ENCODE measurements around the gene AR. TPM values are rescaled to one million over a fixed set of nuclear protein-coding genes. Genes with fewer than 3 reads are reported as not detected.

Gene AR
- total and polyA plus RNA-seq, 2 of the 8 experiments (the other 6 are each of a cell fraction or from before 2014, with no cell fraction given), result 7.1 to 10.7 TPM

GRCh38 chrX:67673741-67674274 lies 130.0 kb downstream of the AR start:
- H3K4ac ChIP-seq (replicated peaks; ENCODE audit: insufficient read length, low read depth, low read length), result no peak overlapping the region
- no peak overlapping the region for H2BK5ac ChIP-seq (ENCODE audit: low read depth, low read length)
- no peak overlapping the region for H3K23ac ChIP-seq (ENCODE audit: insufficient read length)
- no peak overlapping the region for H2BK15ac ChIP-seq (ENCODE audit: low read length)
- H3K18ac ChIP-seq (ENCODE audit: extremely low read depth, low read length), result no peak overlapping the region
- H3K14ac ChIP-seq (ENCODE audit: insufficient read length), result no peak overlapping the region
- H3K36me3 ChIP-seq (ENCODE audit: control insufficient read depth in 2 of 4, insufficient read depth in 4 of 4, low read length in 3 of 4), result no peaks in the 10 kb centered on the region
- H2BK20ac ChIP-seq (ENCODE audit: low read length), result no peak overlapping the region
- no peak overlapping the region for H3K56ac ChIP-seq (replicated peaks; ENCODE audit: insufficient read length, low read depth, low read length)
- POLR2A ChIA-PET (ENCODE audit: partially characterized antibody), result no interaction called here
- H2AK5ac ChIP-seq (ENCODE audit: low read depth, low read length), result no peak overlapping the region
- no peak overlapping the region for H3K9ac ChIP-seq (replicated peaks in 1 of 4; ENCODE audit: extremely low read depth in 1 of 4, low read depth in 3 of 4, low read length in 3 of 4)
- FAIRE-seq (no peak), DNase-seq (ENCODE audit: low read depth in 1 of 2, low spot score in 2 of 2) (no peak)
- H3K27me3 ChIP-seq (replicated peaks in 1 of 4; ENCODE audit: control insufficient read depth in 3 of 4, extremely low read depth in 1 of 4, insufficient read depth in 3 of 4, low read length in 3 of 4), result no peaks in the 10 kb centered on the region
- no peaks in the 10 kb centered on the region for H3K4me1 ChIP-seq (replicated peaks in 1 of 4; ENCODE audit: control insufficient read depth in 3 of 4, insufficient read depth in 4 of 4, low read length in 3 of 4)
- no peak overlapping the region for H2BK120ac ChIP-seq (replicated peaks; ENCODE audit: low read depth, low read length)
- no peak overlapping the region for H3K27ac ChIP-seq (ENCODE audit: low read depth, low read length)
- H4K8ac ChIP-seq (ENCODE audit: extremely low read depth, insufficient read depth, low read length), result no peak overlapping the region
- H3K79me1 ChIP-seq (ENCODE audit: low read depth, low read length), result no peaks in the 10 kb centered on the region
- H4K20me1 ChIP-seq (replicated peaks in 1 of 2; ENCODE audit: control insufficient read depth in 1 of 2, insufficient read depth in 2 of 2, low read length in 2 of 2), result no peaks in the 10 kb centered on the region
- H3K4me3 ChIP-seq (ENCODE audit: extremely low read depth in 1 of 4, insufficient read depth in 2 of 4, low read depth in 3 of 4, low read length in 4 of 4), result no peak overlapping the region
- no peak overlapping the region for H3K4me2 ChIP-seq (ENCODE audit: insufficient read depth in 1 of 2, low read depth in 2 of 2, low read length in 2 of 2)
- H2BK12ac ChIP-seq (ENCODE audit: low read depth, low read length), result no peak overlapping the region
- H3K9me3 ChIP-seq (ENCODE audit: insufficient read depth in 2 of 2, low read depth in 1 of 2, low read length in 1 of 2), result no peaks in the 10 kb centered on the region
- TF ChIP-seq ATF3 (IDR thresholded peaks at IDR 0.05; ENCODE audit: insufficient read depth, low read depth, low read length) (no peak), TBP (IDR thresholded peaks at IDR 0.05; ENCODE audit: low read depth, low read length) (no peak), E2F6 (IDR thresholded peaks at IDR 0.05) (no peak), BRCA1 (IDR thresholded peaks at IDR 0.05; ENCODE audit: low read depth, low read length) (no peak)
- H3K79me2 ChIP-seq (ENCODE audit: control insufficient read depth in 1 of 2, insufficient read depth in 2 of 2, low read length in 2 of 2), result no peaks in the 10 kb centered on the region
- CTCF ChIA-PET (ENCODE audit: partially characterized antibody), result no interaction called here
- H4K91ac ChIP-seq (replicated peaks; ENCODE audit: insufficient read length, low read length), result no peak overlapping the region
- no peak overlapping the region for H4K5ac ChIP-seq (ENCODE audit: insufficient read length, low read depth, low read length)
- H3K23me2 ChIP-seq (ENCODE audit: low read depth, low read length), result no peaks in the 10 kb centered on the region
- 100% methylated on average over 1 of the region's 2 CpGs; no CpG with 5 or more reads in 1 of the 2 experiments for WGBS, 2 experiments (ENCODE audit: extremely low coverage in 1 of 2, insufficient coverage in 1 of 2, insufficient read length in 1 of 2, insufficient replicate concordance in 2 of 2, low coverage in 1 of 2, low lambda C conversion rate in 2 of 2, missing lambda C conversion rate in 1 of 2)
- H2AFZ ChIP-seq (ENCODE audit: low read length), result no peak overlapping the region

Measured in H1 (cell line).